Measurements from ENCODE around the gene LIAS. TPM values are rescaled to one million over a fixed set of nuclear protein-coding genes. Genes with fewer than 3 reads are reported as not detected.
"Not testable (repeated sequence)": the region's sequence is repeated elsewhere in the genome, so short reads cannot be mapped to it uniquely, and the experiment has no call there.

LIAS gene
- total and polyA plus RNA-seq, 2 experiments from 2014 or later = 5.6 to 5.7 TPM

DNA sequence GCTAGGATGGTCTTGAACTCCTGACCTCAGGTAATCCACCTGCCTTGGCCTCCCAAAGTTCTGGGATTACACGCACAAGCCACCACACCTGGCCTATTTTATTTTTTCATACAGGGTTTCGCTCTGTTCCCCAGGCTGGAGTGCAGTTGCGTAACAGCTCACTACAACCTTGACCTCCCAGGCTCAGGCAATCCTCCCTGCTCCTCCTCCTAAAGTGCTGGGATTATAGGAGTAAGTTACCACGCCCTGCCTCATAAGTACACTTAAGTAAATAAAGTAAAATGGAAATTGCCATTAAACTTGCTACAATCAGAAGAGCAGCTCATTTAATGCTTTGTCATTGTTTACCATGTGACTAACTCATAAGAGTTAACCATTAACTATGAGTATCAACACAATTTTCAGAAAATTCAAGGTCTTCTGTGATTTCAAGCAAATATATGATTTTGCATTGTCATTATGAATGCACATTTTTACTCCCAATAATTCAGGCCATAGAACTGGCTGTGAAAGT is 56.1 kb downstream of the LIAS start:
- Histone ChIP-seq H3K79me2 (ENCODE audit: insufficient read depth) (peaks cover 100% of the 10 kb centered on the region), H3K4me3 (no peak overlapping the region), H2AFZ (no peak overlapping the region), H3K4me1 (ENCODE audit: insufficient read depth) (peaks cover 8% of the 10 kb centered on the region), H4K20me1 (ENCODE audit: insufficient read depth) (no peaks in the 10 kb centered on the region), H3K9ac (peak overlapping the region; percentile 25), H3K9me2 (ENCODE audit: insufficient read depth) (no peaks in the 10 kb centered on the region), H3K27me3 (replicated peaks; ENCODE audit: insufficient read depth) (no peaks in the 10 kb centered on the region), H3K4me2 (ENCODE audit: unreplicated experiment) (peak overlapping the region; percentile 19), H3K9me3 (ENCODE audit: low read depth) (no peaks in the 10 kb centered on the region), H3F3A (ENCODE audit: insufficient read depth) (peaks cover 25% of the 10 kb centered on the region), H3K36me3 (ENCODE audit: low read depth) (peaks cover 74% of the 10 kb centered on the region), H3K27ac (peak overlapping the region; percentile 69)
- TF ChIP-seq EZH2phosphoT487 (IDR thresholded peaks at IDR 0.05; ENCODE audit: insufficient read depth, low read depth) (no peak), EZH2 (IDR thresholded peaks at IDR 0.05; ENCODE audit: insufficient read depth, poor library complexity, severe bottlenecking) (no peak)
- in situ Hi-C loops (cut with MboI) = no loop called here
- 95 to 98% methylated on average over 4 of the region's 4 CpGs for WGBS, 2 experiments (ENCODE audit: low coverage in 1 of 2, low lambda C conversion rate in 2 of 2, missing lambda C conversion rate in 2 of 2)
- DNase-seq = peak; percentile 38

DNA sequence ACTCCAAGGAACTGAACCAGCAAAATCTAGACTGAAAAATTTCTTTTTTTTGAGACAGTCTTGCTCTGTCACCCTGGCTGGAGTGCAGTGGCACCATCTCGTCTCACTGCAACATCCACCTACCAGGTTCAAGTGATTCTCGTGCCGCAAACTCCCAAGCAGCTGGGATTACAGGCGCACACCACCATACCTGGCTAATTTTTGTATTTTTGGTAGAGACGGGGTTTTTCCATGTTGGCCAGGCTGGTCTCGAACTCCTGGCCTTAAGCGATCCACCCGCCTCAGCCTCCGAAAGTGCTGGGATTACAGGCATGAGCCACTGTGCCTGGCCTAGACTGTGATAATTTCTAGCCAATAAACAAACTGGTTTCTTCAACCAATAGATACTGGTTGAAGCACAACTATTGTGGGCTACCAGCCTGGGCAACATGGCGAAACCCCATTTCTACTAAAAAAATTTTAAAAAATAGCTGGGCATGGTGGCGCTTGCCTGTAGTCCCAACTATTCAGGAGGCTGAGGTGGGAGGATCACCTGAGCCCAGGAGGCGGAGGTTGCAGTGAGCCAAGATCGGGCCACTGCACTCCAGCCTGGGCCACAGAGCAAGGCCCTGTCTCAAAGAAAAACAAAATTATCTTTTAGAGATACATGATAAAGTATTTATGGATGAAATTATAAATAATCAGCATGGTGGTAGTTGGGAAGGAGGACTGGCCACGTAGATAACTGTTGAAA is 57.0 kb downstream of the LIAS start:
- H3K9ac ChIP-seq; H3K4me3 ChIP-seq; H4K20me1 ChIP-seq (ENCODE audit: insufficient read depth); H3K27me3 ChIP-seq (replicated peaks; ENCODE audit: insufficient read depth); H3K9me2 ChIP-seq (ENCODE audit: insufficient read depth); in situ Hi-C loops (cut with MboI); H3K9me3 ChIP-seq (ENCODE audit: low read depth); H3K4me2 ChIP-seq (ENCODE audit: unreplicated experiment); H2AFZ ChIP-seq; DNase-seq: not testable (repeated sequence)
- Histone ChIP-seq H3K27ac (peak overlapping the region; percentile 69), H3K79me2 (ENCODE audit: insufficient read depth) (peaks cover 100% of the 10 kb centered on the region), H3K4me1 (ENCODE audit: insufficient read depth) (peaks cover 11% of the 10 kb centered on the region), H3K36me3 (ENCODE audit: low read depth) (peaks cover 69% of the 10 kb centered on the region), H3F3A (ENCODE audit: insufficient read depth) (peaks cover 19% of the 10 kb centered on the region; the same call in 1 of the 2 replicates)
- 98% methylated on average over 14 of the region's 14 CpGs for WGBS, 2 experiments (ENCODE audit: low coverage in 1 of 2, low lambda C conversion rate in 2 of 2, missing lambda C conversion rate in 2 of 2)

DNA sequence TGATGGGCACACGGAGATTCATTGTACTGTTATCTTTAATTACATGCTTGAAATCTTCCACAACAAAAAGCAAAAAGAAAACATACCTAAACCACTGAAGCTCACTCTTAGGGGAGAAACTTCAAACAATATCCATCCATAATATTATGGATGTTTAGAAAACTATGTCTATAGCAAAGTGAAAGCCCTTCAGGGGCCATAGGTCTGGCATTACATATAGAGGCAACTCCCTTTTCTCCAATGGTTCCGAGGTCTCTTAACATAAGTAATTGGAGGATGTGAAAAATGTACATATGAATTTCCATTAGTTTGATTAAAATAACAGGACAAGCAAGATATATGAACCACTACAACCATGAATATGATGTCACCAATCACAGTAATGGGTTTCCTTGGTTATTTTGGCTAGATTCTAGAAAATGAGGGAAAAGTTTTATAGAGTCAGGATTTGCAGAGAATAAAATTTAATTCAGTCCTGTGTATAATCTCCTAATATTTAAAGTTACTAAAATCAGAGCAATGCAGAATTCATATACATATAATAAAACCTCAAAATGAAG is 57.6 kb downstream of the LIAS start:
- Histone ChIP-seq H3K9me3 (ENCODE audit: low read depth) (no peaks in the 10 kb centered on the region), H3K27me3 (replicated peaks; ENCODE audit: insufficient read depth) (no peaks in the 10 kb centered on the region), H3K4me2 (ENCODE audit: unreplicated experiment) (no peak overlapping the region), H3K27ac (no peak overlapping the region), H3F3A (ENCODE audit: insufficient read depth) (peaks cover 24% of the 10 kb centered on the region; the same call in 1 of the 2 replicates), H3K79me2 (ENCODE audit: insufficient read depth) (peaks cover 100% of the 10 kb centered on the region), H4K20me1 (ENCODE audit: insufficient read depth) (no peaks in the 10 kb centered on the region), H3K9me2 (ENCODE audit: insufficient read depth) (no peaks in the 10 kb centered on the region), H3K4me1 (ENCODE audit: insufficient read depth) (peaks cover 17% of the 10 kb centered on the region), H3K9ac (no peak overlapping the region), H2AFZ (no peak overlapping the region), H3K4me3 (no peak overlapping the region), H3K36me3 (ENCODE audit: low read depth) (peaks cover 68% of the 10 kb centered on the region)
- WGBS, 2 experiments (ENCODE audit: low coverage in 1 of 2, low lambda C conversion rate in 2 of 2, missing lambda C conversion rate in 2 of 2) = 91 to 96% methylated on average over 2 of the region's 2 CpGs
- in situ Hi-C loops (cut with MboI) = no loop called here
- TF ChIP-seq EZH2phosphoT487 (IDR thresholded peaks at IDR 0.05; ENCODE audit: insufficient read depth, low read depth) (no peak), EZH2 (IDR thresholded peaks at IDR 0.05; ENCODE audit: insufficient read depth, poor library complexity, severe bottlenecking) (no peak)
- DNase-seq = no peak

DNA sequence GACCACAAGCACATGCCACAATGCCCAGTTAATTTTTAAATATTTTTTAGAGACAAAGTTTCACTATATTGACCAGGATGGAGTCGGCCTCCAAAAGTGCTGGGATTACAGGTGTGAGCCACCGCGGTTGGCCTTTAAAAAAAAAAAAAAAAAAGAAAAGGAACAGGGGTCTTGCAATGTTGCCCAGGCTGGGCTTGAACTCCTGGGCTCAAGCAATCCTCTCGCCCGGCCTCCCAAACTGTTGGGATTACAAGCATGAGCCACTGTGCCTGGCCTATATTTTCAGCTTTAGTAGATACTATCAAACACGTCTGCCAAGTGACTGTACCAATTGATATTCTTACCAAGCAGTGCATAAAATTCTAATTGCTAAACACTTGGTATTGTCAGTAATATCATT is 59.6 kb downstream of the LIAS start:
- in situ Hi-C loops (cut with MboI) = no loop called here
- H3K79me2 ChIP-seq (ENCODE audit: insufficient read depth) = peaks cover 100% of the 10 kb centered on the region

More for the DNA sequence above, 59.6 kb downstream of the LIAS start:
- no peak overlapping the region for H3K4me2 ChIP-seq (ENCODE audit: unreplicated experiment)
- peaks cover 33% of the 10 kb centered on the region for H3K4me1 ChIP-seq (ENCODE audit: insufficient read depth)
- peaks cover 50% of the 10 kb centered on the region for H3K36me3 ChIP-seq (ENCODE audit: low read depth)
- H3K9me2 ChIP-seq (ENCODE audit: insufficient read depth) = no peaks in the 10 kb centered on the region
- no peak overlapping the region for H3K27ac ChIP-seq
- no peak for DNase-seq
- H3K9ac ChIP-seq = no peak overlapping the region
- TF ChIP-seq EZH2 (IDR thresholded peaks at IDR 0.05; ENCODE audit: insufficient read depth, poor library complexity, severe bottlenecking) (no peak), EZH2phosphoT487 (IDR thresholded peaks at IDR 0.05; ENCODE audit: insufficient read depth, low read depth) (no peak)
- 96 to 97% methylated on average over 6 of the region's 6 CpGs for WGBS, 2 experiments (ENCODE audit: low coverage in 1 of 2, low lambda C conversion rate in 2 of 2, missing lambda C conversion rate in 2 of 2)
- H3K4me3 ChIP-seq = no peak overlapping the region
- H3K9me3 ChIP-seq (ENCODE audit: low read depth) = no peaks in the 10 kb centered on the region
- H3F3A ChIP-seq (ENCODE audit: insufficient read depth) = peaks cover 30% of the 10 kb centered on the region
- H3K27me3 ChIP-seq (replicated peaks; ENCODE audit: insufficient read depth) = no peaks in the 10 kb centered on the region
- no peaks in the 10 kb centered on the region for H4K20me1 ChIP-seq (ENCODE audit: insufficient read depth)
- H2AFZ ChIP-seq = no peak overlapping the region

All from GM23248 (cell line).